Endothelial cell of umbilical vein (primary cell): ENCODE data around the gene DBP.

Experiments used
- CTCF ChIP-seq, 2 donors: IDR thresholded peaks; 1 replicate in 1 of 2; 2 replicates in 1 of 2; pipeline ENCODE4 v1.5.1; 2011; ENCODE audit warnings: low read length in 2 of 2, mild to moderate bottlenecking in 2 of 2, moderate library complexity in 2 of 2, control low read depth in 1 of 2, inconsistent platforms in 1 of 2, low read depth in 1 of 2; ENCODE audit not compliant: insufficient read depth in 1 of 2; ENCODE audit errors: extremely low read depth in 1 of 2
- EZH2 ChIP-seq: IDR thresholded peaks from 2 replicates; pipeline ENCODE4 v1.6.1; 2012; ENCODE audit warnings: borderline replicate concordance, low read depth, mild to moderate bottlenecking, moderate library complexity, low read length, inconsistent platforms; ENCODE audit not compliant: severe bottlenecking
- FOS ChIP-seq: IDR thresholded peaks from 2 replicates; pipeline ENCODE4 v1.6.1; 2011; ENCODE audit warnings: mild to moderate bottlenecking, low read length, moderate library complexity, borderline replicate concordance; ENCODE audit not compliant: insufficient read depth
- GATA2 ChIP-seq: IDR thresholded peaks from 2 replicates; pipeline ENCODE4 v1.7.0; 2011; ENCODE audit warnings: low read depth, mild to moderate bottlenecking, moderate library complexity, mixed read lengths, low read length; ENCODE audit not compliant: insufficient read length, insufficient read depth
- JUN ChIP-seq: IDR thresholded peaks from 2 replicates; pipeline ENCODE4 v1.6.1; 2011; ENCODE audit warnings: borderline replicate concordance, low read depth; ENCODE audit not compliant: insufficient read length, insufficient read depth
- MAX ChIP-seq: IDR thresholded peaks from 2 replicates; pipeline ENCODE4 v1.6.1; 2011; ENCODE audit not compliant: insufficient read depth, insufficient read length
- MYC ChIP-seq: IDR thresholded peaks from one replicate; pipeline ENCODE4 v1.6.1; 2011; ENCODE audit warnings: mild to moderate bottlenecking, low read depth, low read length
- POLR2A ChIP-seq: IDR thresholded peaks from 2 replicates; pipeline ENCODE4 v1.6.1; 2012; ENCODE audit warnings: low read depth, mild to moderate bottlenecking, control low read depth, low read length
- POLR2AphosphoS5 ChIP-seq: IDR thresholded peaks from 2 replicates; pipeline ENCODE4 v1.6.1; 2012; ENCODE audit warnings: low read depth, mild to moderate bottlenecking, control low read depth, low read length, moderate library complexity; ENCODE audit not compliant: insufficient read depth

- TF ChIP-seq CTCF (IDR thresholded peaks at IDR 0.05; ENCODE audit: extremely low read depth in 1 of 2, insufficient read depth in 1 of 2, low read depth in 1 of 2, low read length in 2 of 2) (no peak), POLR2AphosphoS5 (no peak), MYC (no peak), MAX (no peak), EZH2 (no peak), POLR2A (no peak), GATA2 (no peak), FOS (no peak), JUN (no peak)
These were observed 43.9 kb upstream of the DBP start for GRCh38 chr19:48681127-48681470.
